GM23338 (cell line): ENCODE data around the gene FKBP1B. TPM values are rescaled to one million over a fixed set of nuclear protein-coding genes. Genes with fewer than 3 reads are reported as not detected.

Experiments used
- ATAC-seq: fragments of 200-7000 bp; cut with Tn5 transposase; 3 replicates; pipeline ENCODE4 v1.9.1; 2020
- DNase-seq: peaks from one replicate; pipeline ENCODE4 v3.0.0-alpha.2; 2015; ENCODE audit warnings: low spot score
- H2AFZ ChIP-seq: fragments of 200-600 bp; sonication (generic); 2 replicates; pipeline ENCODE4 v1.8.0; 2016; ENCODE audit warnings: antibody characterized with exemption, mild to moderate bottlenecking, moderate library complexity
- H3F3A ChIP-seq: fragments of 200-600 bp; sonication (generic); replicated peaks from 2 replicates; pipeline ENCODE4 v1.8.0; 2017; ENCODE audit warnings: antibody characterized with exemption, mixed run types, low read depth
- H3K27ac ChIP-seq: fragments of 200-600 bp; sonication (generic); 2 replicates; pipeline ENCODE4 v1.6.1; 2016; ENCODE audit warnings: low read depth
- H3K27me3 ChIP-seq: fragments of 200-600 bp; sonication (generic); 2 replicates; pipeline ENCODE4 v1.8.0; 2016; ENCODE audit warnings: mild to moderate bottlenecking, mixed run types, moderate library complexity; ENCODE audit not compliant: insufficient read depth
- H3K36me3 ChIP-seq: fragments of 200-600 bp; sonication (generic); 2 replicates; pipeline ENCODE4 v1.8.0; 2016; ENCODE audit warnings: mild to moderate bottlenecking; ENCODE audit not compliant: insufficient read depth
- H3K4me1 ChIP-seq: fragments of 200-600 bp; sonication (generic); 2 replicates; pipeline ENCODE4 v1.8.0; 2016; ENCODE audit warnings: mild to moderate bottlenecking, moderate library complexity; ENCODE audit not compliant: insufficient read depth
- H3K4me2 ChIP-seq: fragments of 200-600 bp; sonication (generic); 2 replicates; pipeline ENCODE4 v1.7.1; 2017; ENCODE audit warnings: mixed run types
- H3K4me3 ChIP-seq: fragments of 200-600 bp; sonication (generic); 2 replicates; pipeline ENCODE4 v1.6.1; 2016; ENCODE audit warnings: mixed run types
- H3K79me2 ChIP-seq: fragments of 200-600 bp; sonication (generic); replicated peaks from 2 replicates; pipeline ENCODE4 v1.8.0; 2017; ENCODE audit warnings: mild to moderate bottlenecking; ENCODE audit not compliant: insufficient read depth
- H3K9me2 ChIP-seq: fragments of 200-600 bp; sonication (generic); 2 replicates; pipeline ENCODE4 v1.8.0; 2017; ENCODE audit not compliant: insufficient read depth
- H4K20me1 ChIP-seq: fragments of 200-600 bp; sonication (generic); replicated peaks from 2 replicates; pipeline ENCODE4 v1.8.0; 2017; ENCODE audit warnings: mild to moderate bottlenecking; ENCODE audit not compliant: insufficient read depth
- H3K27ac Mint-ChIP-seq: 2 replicates; pipeline ENCODE4 v1.8.0; 2020; ENCODE audit warnings: inconsistent platforms, mild to moderate bottlenecking, moderate library complexity, mixed read lengths
- H3K27me3 Mint-ChIP-seq: 3 replicates; pipeline ENCODE4 v1.8.0; 2022; ENCODE audit warnings: low read depth, mild to moderate bottlenecking, moderate library complexity, mixed read lengths, inconsistent platforms; ENCODE audit not compliant: insufficient read depth, poor library complexity
- H3K36me3 Mint-ChIP-seq: 3 replicates; pipeline ENCODE4 v1.8.0; 2021; ENCODE audit warnings: low read depth, mild to moderate bottlenecking, inconsistent platforms, moderate library complexity, mixed read lengths
- H3K4me1 Mint-ChIP-seq: 3 replicates; pipeline ENCODE4 v1.8.0; 2020; ENCODE audit warnings: mild to moderate bottlenecking, inconsistent platforms, mixed read lengths
- H3K4me3 Mint-ChIP-seq: 3 replicates; pipeline ENCODE4 v1.8.0; 2021; ENCODE audit warnings: moderate library complexity, mild to moderate bottlenecking, inconsistent platforms, mixed read lengths
- H3K9me3 Mint-ChIP-seq: 3 replicates; pipeline ENCODE4 v1.8.0; 2020; ENCODE audit warnings: moderate library complexity, mild to moderate bottlenecking, inconsistent platforms, mixed read lengths
- CREB1 ChIP-seq: fragments of 250-450 bp; sonication (Bioruptor Pico); IDR thresholded peaks from 2 replicates; pipeline ENCODE4 v1.5.0; 2020; ENCODE audit warnings: low read depth, mild to moderate bottlenecking, moderate library complexity
- CTCF ChIP-seq, 2 experiments: fragments of 200-600 bp in 1 of 2; sonication (generic) in 1 of 2; conservative IDR thresholded peaks; 2 replicates each; pipeline versions ENCODE4 v1.5.1 to v1.6.1; 2016 to 2017; ENCODE audit warnings: antibody characterized with exemption in 2 of 2, low read depth in 2 of 2, mild to moderate bottlenecking in 2 of 2, moderate library complexity in 1 of 2
- EZH2 ChIP-seq: fragments of 200-600 bp; sonication (generic); IDR thresholded peaks from one replicate; pipeline ENCODE4 v1.8.0; 2017; ENCODE audit warnings: antibody characterized with exemption, mild to moderate bottlenecking, low read depth; ENCODE audit not compliant: unreplicated experiment
- EZH2phosphoT487 ChIP-seq: fragments of 200-600 bp; sonication (generic); IDR thresholded peaks from one replicate; pipeline ENCODE4 v1.8.1; 2018; ENCODE audit warnings: antibody characterized with exemption; ENCODE audit not compliant: unreplicated experiment
- JUNB ChIP-seq: IDR thresholded peaks from one replicate; pipeline ENCODE4 v1.6.1; 2016; ENCODE audit warnings: antibody characterized with exemption; ENCODE audit not compliant: unreplicated experiment
- NANOG ChIP-seq: IDR thresholded peaks from 2 replicates; pipeline ENCODE4 v1.6.1; 2016; ENCODE audit warnings: antibody characterized with exemption, borderline replicate concordance
- POLR2AphosphoS5 ChIP-seq: IDR thresholded peaks from 2 replicates; pipeline ENCODE4 v1.6.1; 2016; ENCODE audit warnings: antibody characterized with exemption, low read depth
- REST ChIP-seq: IDR thresholded peaks from one replicate; pipeline ENCODE4 v1.6.1; 2018; ENCODE audit warnings: antibody characterized with exemption; ENCODE audit not compliant: unreplicated experiment
- STAT1 ChIP-seq: IDR thresholded peaks from one replicate; pipeline ENCODE4 v1.6.1; 2016; ENCODE audit warnings: antibody characterized with exemption; ENCODE audit not compliant: unreplicated experiment
- ZNF331 ChIP-seq: fragments of 250-450 bp; sonication (Bioruptor Pico); IDR thresholded peaks from 2 replicates; pipeline ENCODE4 v1.5.0; 2020; ENCODE audit warnings: low read depth, mild to moderate bottlenecking, moderate library complexity
- polyA plus RNA-seq: library from polyadenylated mRNA; unstranded; fragments of >200 nt; fragmentation: Nextera tagmentation; extraction: Ambion mirVana; gene quantifications from 2 replicates; pipeline ENCODE4 v1.2.1, GENCODE V29; 2016
- total RNA-seq: library from RNA; depleted of rRNA; stranded (reverse); fragments of >200 nt; shearing (Covaris generic); gene quantifications from 2 replicates; pipeline ENCODE4 v1.2.3, GENCODE V29; 2014

FKBP1B gene
- total and polyA plus RNA-seq, 2 experiments from 2014 or later, result 48.2 to 77.1 TPM

GRCh38 chr2:24007693-24008092 is 41.8 kb upstream of the FKBP1B start (continued):
- TF ChIP-seq CTCF (conservative IDR thresholded peaks at IDR 0.05; ENCODE audit: low read depth in 2 of 2) (no peak), NANOG (no peak), REST (no peak)

DNA sequence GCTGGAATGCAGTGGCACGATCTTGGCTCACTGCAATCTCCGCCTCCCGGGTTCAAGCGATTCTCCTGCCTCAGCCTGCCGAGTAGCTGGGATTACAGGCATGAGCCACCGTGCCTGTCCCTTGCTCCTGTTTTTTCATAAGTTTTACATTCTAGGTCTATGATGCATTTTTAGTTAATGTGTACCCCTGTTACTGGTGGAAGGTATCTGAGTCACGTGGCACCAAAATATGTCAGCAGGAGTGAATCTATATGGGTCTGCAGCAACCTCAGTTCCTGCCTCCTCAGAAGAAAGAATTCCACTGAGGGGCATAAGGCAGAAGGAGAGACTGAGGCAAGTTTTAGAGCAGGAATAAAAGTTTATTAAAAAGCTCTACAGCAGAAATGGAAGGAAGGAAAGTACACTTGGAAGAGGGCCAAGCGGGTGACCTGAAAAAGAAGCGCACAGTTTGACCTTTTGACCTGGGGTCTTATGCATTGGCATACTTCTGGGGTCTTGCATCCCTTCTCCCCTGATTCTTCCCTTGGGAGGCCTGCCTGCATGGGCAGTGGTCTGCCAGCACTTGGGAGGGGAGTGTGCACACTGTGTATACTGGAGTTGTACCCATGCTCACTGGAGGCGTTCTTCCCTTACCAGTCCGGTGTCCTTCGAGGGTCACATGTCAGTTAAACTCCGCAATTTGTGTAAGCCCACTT is 40.7 kb upstream of the FKBP1B start:
- Mint-ChIP-seq H3K27me3 (peaks cover 15% of the 10 kb centered on the region), H3K9me3 (no peaks in the 10 kb centered on the region), H3K27ac (no peak overlapping the region), H3K4me3 (peak overlapping the region; percentile 63), H3K4me1 (peaks cover 14% of the 10 kb centered on the region; the same call in 2 of the 3 replicates), H3K36me3 (no peaks in the 10 kb centered on the region)
- Histone ChIP-seq H3K27ac (no peak overlapping the region), H4K20me1 (no peaks in the 10 kb centered on the region), H3K27me3 (peaks cover 14% of the 10 kb centered on the region), H3K79me2 (no peaks in the 10 kb centered on the region), H2AFZ (peak overlapping the region; percentile 95; the same call in 1 of the 2 replicates), H3K9me2 (no peaks in the 10 kb centered on the region), H3K4me2 (peak overlapping the region; percentile 87; the same call in 1 of the 2 replicates), H3K4me3 (no peak overlapping the region), H3K36me3 (no peaks in the 10 kb centered on the region), H3F3A (peaks cover 11% of the 10 kb centered on the region; the same call in 1 of the 2 replicates), H3K4me1 (peaks cover 18% of the 10 kb centered on the region)
- ATAC-seq (no peak), DNase-seq (no peak)
- TF ChIP-seq EZH2phosphoT487 (no peak), STAT1 (no peak), POLR2AphosphoS5 (no peak), ZNF331 (CRISPR knock-in tag) (no peak), CREB1 (CRISPR knock-in tag) (no peak), EZH2 (no peak), REST (no peak), JUNB (no peak)
